Right cardiac atrium (tissue), 5 donors: ENCODE data around the gene FRY. TPM values are rescaled to one million over a fixed set of nuclear protein-coding genes. Genes with fewer than 3 reads are reported as not detected.

ENCODE experiments used
- ATAC-seq, 2 donors: fragments of 200-7000 bp; cut with Tn5 transposase; one replicate each; pipeline versions ENCODE4 v1.8.0 to v1.9.1; 2020; ENCODE audit warnings: moderate library complexity in 2 of 2, mild to moderate bottlenecking in 1 of 2
- DNase-seq, 3 donors: peaks; one replicate each; pipeline ENCODE4 v3.0.0-alpha.2; 2020
- H3K27ac ChIP-seq: one replicate; pipeline ENCODE4 v1.5.1; 2013; ENCODE audit warnings: mild to moderate bottlenecking, low read length, control low read depth, moderate library complexity
- H3K27me3 ChIP-seq: one replicate; pipeline ENCODE4 v1.6.1; 2013; ENCODE audit not compliant: control insufficient read depth, insufficient read depth
- H3K4me1 ChIP-seq: one replicate; pipeline ENCODE4 v1.6.1; 2013; ENCODE audit warnings: low read length; ENCODE audit not compliant: control insufficient read depth, insufficient read depth
- H3K4me3 ChIP-seq: one replicate; pipeline ENCODE4 v1.5.1; 2013; ENCODE audit warnings: low read length, control low read depth
- H3K9me3 ChIP-seq: one replicate; pipeline ENCODE4 v1.6.1; 2013; ENCODE audit warnings: low read length; ENCODE audit not compliant: control insufficient read depth
- WGBS: extraction: QIAGEN DNeasy Blood & Tissue Kit; methylation state at CpG from one replicate; pipeline ENCODE4 v1.1.7; 2013; 5-methylcytosine and 5-hydroxymethylcytosine counted together
- intact Hi-C, 4 donors: fragments of 100-400 bp; cut with DNase I; formaldehyde crosslinking; loops; one replicate each; pipeline versions ENCODE4 v1.11.0 to v1.14.0; 2022 to 2023
- polyA plus RNA-seq: library from polyadenylated mRNA; stranded (reverse); fragments of 200-250 nt; gene quantifications from one replicate; pipeline ENCODE4 v1.2.3, GENCODE V29; 2013
- total RNA-seq, 4 donors: library from RNA; stranded (reverse); fragmentation: NEBNext Ultra II Directional; extraction: Animal tissue kit (Norgen Biotek cat#: 25700); gene quantifications; one replicate each; pipeline ENCODE4 v1.2.1, GENCODE V29; 2021
- donor health status: healthy with polysubstance abuse.
- donor health status: DM: no; HTN: yes; CAD: no.
- donor health status: DM: no; HTN: no; CAD: no.
- donor health status: DM: no; HTN: yes; CAD: no; lungs with severe emphysema.
- donor health status: DM: yes; HTN: yes; CAD: no.

FRY gene
- total and polyA plus RNA-seq, 5 donors: 29.0 to 139 (median 113) TPM

DNA sequence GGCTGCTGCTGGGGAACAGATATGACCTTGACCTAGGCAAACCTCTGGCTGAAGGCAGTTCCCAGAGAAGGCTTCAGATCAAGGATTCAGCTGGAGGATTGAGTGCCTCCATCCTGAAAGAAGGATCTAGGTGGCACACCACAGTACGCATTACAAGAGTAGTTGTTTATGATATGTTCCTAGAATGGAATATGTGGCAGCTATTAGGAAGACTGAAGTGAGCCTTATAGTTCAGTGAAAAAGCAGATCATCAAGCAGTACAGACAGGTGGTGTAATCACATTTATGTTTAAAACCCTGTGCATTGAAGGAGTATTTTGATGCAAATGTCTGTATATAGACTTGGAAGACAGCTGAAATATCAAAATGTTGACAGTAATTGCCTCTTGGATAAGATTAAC lies 167.6 kb downstream of the FRY start:
- DNase-seq (no peak), ATAC-seq (no peak)
- H3K9me3 ChIP-seq: no peaks in the 10 kb centered on the region
- no peaks in the 10 kb centered on the region for H3K27me3 ChIP-seq
- intact Hi-C loops: no loop called here
- no peak overlapping the region for H3K27ac ChIP-seq
- WGBS: 95% methylated on average over 1 of the region's 1 CpG
- no peak overlapping the region for H3K4me3 ChIP-seq
- no peaks in the 10 kb centered on the region for H3K4me1 ChIP-seq

GRCh38 chr13:32200741-32201140 lies 169.2 kb downstream of the FRY start:
- intact Hi-C loops: no loop called here
- Histone ChIP-seq H3K27ac (no peak overlapping the region), H3K27me3 (no peaks in the 10 kb centered on the region), H3K4me1 (no peaks in the 10 kb centered on the region), H3K4me3 (no peak overlapping the region), H3K9me3 (no peaks in the 10 kb centered on the region)
- WGBS: 85% methylated on average over 2 of the region's 2 CpGs
- no peak for DNase-seq
- no peak for ATAC-seq

DNA sequence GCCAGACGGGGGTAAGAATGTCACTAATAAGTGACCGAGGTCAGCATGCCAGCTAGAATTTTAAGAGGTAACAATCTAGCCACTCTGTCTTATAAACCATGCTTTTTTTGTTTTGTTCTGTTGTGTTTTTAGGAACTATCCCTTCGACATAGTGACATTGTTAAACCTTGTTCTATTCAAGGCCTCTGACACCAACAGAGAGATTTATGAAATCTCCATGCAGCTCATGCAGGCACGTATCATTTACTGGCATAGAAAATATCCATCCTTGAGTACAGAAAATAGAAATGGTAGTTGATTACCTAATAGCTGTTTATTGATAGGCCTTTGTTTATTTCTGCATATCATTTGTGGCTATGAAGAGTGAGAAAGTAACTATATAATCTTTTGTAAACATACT lies 170.2 kb downstream of the FRY start:
- H3K27ac ChIP-seq: no peak overlapping the region
- 76% methylated on average over 4 of the region's 4 CpGs for WGBS
- intact Hi-C loops: no loop called here
- no peaks in the 10 kb centered on the region for H3K4me1 ChIP-seq
- H3K27me3 ChIP-seq: no peaks in the 10 kb centered on the region
- no peaks in the 10 kb centered on the region for H3K9me3 ChIP-seq
- no peak for DNase-seq
- no peak overlapping the region for H3K4me3 ChIP-seq
- no peak for ATAC-seq

GRCh38 chr13:32202268-32202667 lies 170.7 kb downstream of the FRY start:
- Histone ChIP-seq H3K4me3 (no peak overlapping the region), H3K27ac (peak overlapping the region; percentile 79), H3K27me3 (no peaks in the 10 kb centered on the region), H3K4me1 (no peaks in the 10 kb centered on the region), H3K9me3 (no peaks in the 10 kb centered on the region)
- no peak for ATAC-seq
- intact Hi-C loops: no loop called here
- DNase-seq: no peak
- WGBS: 90% methylated on average over 6 of the region's 6 CpGs

DNA sequence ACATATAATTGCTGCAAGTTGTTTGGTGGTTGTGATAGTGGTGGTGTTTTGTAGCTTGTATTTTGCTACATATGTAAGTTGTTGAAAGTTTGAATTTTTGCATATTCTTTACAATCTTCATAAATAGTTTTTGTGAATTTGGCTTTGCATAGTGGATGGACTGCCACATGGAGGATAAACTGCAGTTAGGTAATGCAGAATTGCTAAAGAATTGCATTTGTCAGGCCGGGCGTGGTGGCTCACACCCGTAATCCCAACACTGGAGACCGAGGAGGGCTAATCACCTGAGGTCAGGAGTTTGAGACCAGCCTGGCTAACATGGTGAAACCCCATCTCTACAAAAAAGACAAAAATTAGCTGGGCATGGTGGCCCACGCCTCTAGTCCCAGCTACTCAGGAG lies 171.6 kb downstream of the FRY start:
- H3K4me3 ChIP-seq: no peak overlapping the region
- intact Hi-C loops: no loop called here
- WGBS: 97% methylated on average over 5 of the region's 5 CpGs
- H3K4me1 ChIP-seq: no peaks in the 10 kb centered on the region
- no peaks in the 10 kb centered on the region for H3K9me3 ChIP-seq
- no peak for DNase-seq
- no peaks in the 10 kb centered on the region for H3K27me3 ChIP-seq
- peak overlapping the region; percentile 36 for H3K27ac ChIP-seq
- no peak for ATAC-seq

GRCh38 chr13:32203736-32204135 lies 172.2 kb downstream of the FRY start:
- no peak for DNase-seq
- intact Hi-C loops: no loop called here
- ATAC-seq: peak in 1 of 2 donors; percentile 69
- 67% methylated on average over 1 of the region's 1 CpG for whole genome bisulfite sequencing
- no peaks in the 10 kb centered on the region for H3K9me3 ChIP-seq
- H3K4me3 ChIP-seq: no peak overlapping the region
- H3K4me1 ChIP-seq: no peaks in the 10 kb centered on the region
- H3K27ac ChIP-seq: peak overlapping the region; percentile 36
- H3K27me3 ChIP-seq: no peaks in the 10 kb centered on the region

DNA sequence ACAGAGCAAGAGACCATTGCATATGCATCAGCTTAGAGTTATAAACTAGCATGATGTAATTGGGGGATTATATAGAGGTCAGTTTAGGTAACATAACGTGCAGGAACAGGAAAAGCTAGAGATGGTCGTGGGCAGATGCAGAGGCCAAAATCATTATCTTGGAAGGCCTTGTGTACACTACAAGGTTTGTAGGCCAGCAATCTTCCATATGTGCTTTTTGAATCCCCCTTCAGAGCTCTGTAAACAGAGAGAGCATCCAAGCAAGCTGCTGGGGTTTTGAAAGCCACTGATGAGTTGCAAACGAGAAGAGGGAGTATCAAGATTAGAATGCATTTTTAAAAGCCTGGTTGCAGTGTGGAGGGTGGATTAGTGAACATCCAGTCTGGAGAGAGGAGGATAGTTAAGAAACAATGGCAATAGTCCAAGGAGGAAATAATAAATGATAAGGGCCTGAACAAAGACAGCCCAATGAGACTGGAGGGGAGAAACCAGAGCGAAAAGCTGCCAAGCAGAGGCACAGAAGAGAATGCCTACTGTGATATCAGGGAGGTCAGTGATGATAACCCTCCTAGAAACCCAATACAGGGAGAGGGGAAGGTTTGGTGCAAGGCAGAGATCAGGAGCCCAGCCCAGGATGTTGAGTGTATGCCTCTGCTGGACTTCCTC lies 174.0 kb downstream of the FRY start:
- DNase-seq (no peak), ATAC-seq (peak; percentile 49 to 72)
- Histone ChIP-seq H3K4me1 (no peaks in the 10 kb centered on the region), H3K27ac (peak overlapping the region; percentile 54), H3K27me3 (no peaks in the 10 kb centered on the region), H3K4me3 (no peak overlapping the region), H3K9me3 (no peaks in the 10 kb centered on the region)
- WGBS: 19% methylated on average over 4 of the region's 4 CpGs
- intact Hi-C loops: no loop called here

GRCh38 chr13:32206097-32206740 lies 174.6 kb downstream of the FRY start:
- Histone ChIP-seq H3K4me3 (no peak overlapping the region), H3K4me1 (no peaks in the 10 kb centered on the region), H3K27me3 (no peaks in the 10 kb centered on the region), H3K9me3 (no peaks in the 10 kb centered on the region), H3K27ac (peak overlapping the region; percentile 49)
- no peak for ATAC-seq
- DNase-seq: no peak
- intact Hi-C loops: no loop called here
- 45% methylated on average over 5 of the region's 5 CpGs for WGBS

DNA sequence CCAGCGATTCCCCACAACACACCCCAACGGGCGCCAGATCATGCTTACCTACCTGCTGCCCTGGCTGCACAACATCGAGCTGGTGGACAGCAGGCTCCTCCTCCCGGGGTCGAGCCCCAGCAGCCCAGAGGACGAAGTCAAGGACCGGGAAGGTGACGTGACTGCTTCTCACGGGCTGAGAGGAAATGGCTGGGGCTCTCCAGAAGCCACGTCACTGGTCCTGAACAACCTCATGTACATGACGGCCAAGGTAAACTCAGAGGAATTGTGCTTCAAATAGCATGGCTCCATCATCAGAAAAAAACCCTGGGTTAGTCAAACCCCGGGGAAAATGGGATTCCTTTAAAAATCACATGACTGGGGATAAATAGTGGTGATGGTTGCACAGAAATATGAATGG lies 177.3 kb downstream of the FRY start:
- Histone ChIP-seq H3K27ac (no peak overlapping the region), H3K9me3 (no peaks in the 10 kb centered on the region), H3K4me1 (no peaks in the 10 kb centered on the region), H3K27me3 (no peaks in the 10 kb centered on the region), H3K4me3 (no peak overlapping the region)
- intact Hi-C loops: no loop called here
- DNase-seq (no peak), ATAC-seq (no peak)
- 90% methylated on average over 13 of the region's 13 CpGs for WGBS

DNA sequence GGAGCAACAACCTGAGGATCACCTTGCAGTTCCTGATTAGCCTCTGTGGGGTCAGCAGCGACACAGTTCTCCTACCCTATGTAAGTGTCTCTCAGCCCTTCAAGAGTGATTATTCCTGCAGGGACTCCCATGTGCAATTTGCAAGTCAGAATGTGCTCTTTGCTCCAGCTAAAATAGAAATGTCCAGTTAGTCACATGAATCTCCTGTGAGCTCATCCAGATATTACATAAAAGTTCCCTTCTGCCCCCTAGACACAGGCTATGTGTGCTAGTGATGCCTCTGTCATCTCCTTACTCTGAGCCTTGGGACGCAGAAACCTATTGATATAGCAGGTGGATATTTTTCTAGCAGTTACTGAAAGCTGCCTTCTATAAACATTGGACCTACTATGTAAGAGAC lies 178.1 kb downstream of the FRY start:
- DNase-seq: no peak
- WGBS: 68% methylated on average over 2 of the region's 2 CpGs
- peak; percentile 58 to 71 for ATAC-seq
- intact Hi-C loops: no loop called here
- no peaks in the 10 kb centered on the region for H3K4me1 ChIP-seq
- no peaks in the 10 kb centered on the region for H3K9me3 ChIP-seq
- H3K27me3 ChIP-seq: no peaks in the 10 kb centered on the region
- H3K4me3 ChIP-seq: no peak overlapping the region
- H3K27ac ChIP-seq: peak overlapping the region; percentile 82

DNA sequence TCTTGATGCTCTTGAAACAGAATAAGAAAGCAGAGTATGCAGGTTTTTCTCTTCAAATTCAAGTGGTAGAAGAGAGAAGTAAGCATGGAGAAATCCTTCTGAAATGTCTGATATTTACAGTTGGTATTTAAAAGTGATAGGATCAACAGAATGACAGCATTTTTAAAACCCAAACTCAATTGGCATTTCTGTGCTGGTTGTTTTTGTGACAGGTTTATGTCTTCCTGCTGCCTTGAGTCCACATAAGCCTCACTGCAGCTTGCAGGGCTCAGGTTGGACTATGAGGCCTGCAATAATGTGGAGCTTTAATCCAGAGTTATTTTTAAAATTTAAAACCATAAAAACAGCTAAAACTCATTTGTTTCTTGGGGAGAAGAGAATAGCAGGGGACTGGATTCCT lies 178.5 kb downstream of the FRY start:
- Histone ChIP-seq H3K4me3 (no peak overlapping the region), H3K4me1 (no peaks in the 10 kb centered on the region), H3K9me3 (no peaks in the 10 kb centered on the region), H3K27ac (peak overlapping the region; percentile 75), H3K27me3 (no peaks in the 10 kb centered on the region)
- intact Hi-C loops: no loop called here
- no peak for ATAC-seq
- DNase-seq: no peak

GRCh38 chr13:32211813-32212212 lies 180.2 kb downstream of the FRY start:
- ATAC-seq (peak; percentile 54 to 61), DNase-seq (no peak)
- Histone ChIP-seq H3K4me1 (no peaks in the 10 kb centered on the region), H3K27me3 (no peaks in the 10 kb centered on the region), H3K4me3 (no peak overlapping the region), H3K27ac (peak overlapping the region; percentile 82), H3K9me3 (no peaks in the 10 kb centered on the region)
- 58% methylated on average over 3 of the region's 3 CpGs for WGBS
- intact Hi-C loops: no loop called here
